Parathyroid adenoma (tissue), 2 donors: ENCODE measurements around the gene CCSER1.
"Not testable (repeated sequence)": the region's sequence is repeated elsewhere in the genome, so short reads cannot be mapped to it uniquely, and the experiment has no call there.

Source experiments
- H2AFZ ChIP-seq: fragments of 300-600 bp; sonication (generic); one replicate; pipeline ENCODE4 v1.7.0; 2017; ENCODE audit warnings: antibody characterized with exemption, mild to moderate bottlenecking
- H3K27ac ChIP-seq: fragments of 300-600 bp; sonication (generic); one replicate; pipeline ENCODE4 v1.7.0; 2017
- H3K27me3 ChIP-seq: fragments of 300-600 bp; sonication (generic); one replicate; pipeline ENCODE4 v1.7.0; 2017; ENCODE audit warnings: low read length; ENCODE audit not compliant: control insufficient read depth, insufficient read depth
- H3K36me3 ChIP-seq: fragments of 300-600 bp; sonication (generic); one replicate; pipeline ENCODE4 v1.7.0; 2017; ENCODE audit warnings: low read length; ENCODE audit not compliant: control insufficient read depth, insufficient read depth
- H3K4me1 ChIP-seq: fragments of 300-600 bp; sonication (generic); one replicate; pipeline ENCODE4 v1.7.0; 2017; ENCODE audit warnings: control low read depth
- H3K4me2 ChIP-seq: fragments of 300-600 bp; sonication (generic); one replicate; pipeline ENCODE4 v1.7.0; 2017; ENCODE audit warnings: low read length
- H3K4me3 ChIP-seq: fragments of 300-600 bp; sonication (generic); one replicate; pipeline ENCODE4 v1.7.0; 2017; ENCODE audit warnings: low read depth, low read length
- H3K79me2 ChIP-seq: fragments of 300-600 bp; sonication (generic); one replicate; pipeline ENCODE4 v1.7.0; 2017; ENCODE audit warnings: control low read depth
- H3K9ac ChIP-seq: fragments of 300-600 bp; sonication (generic); one replicate; pipeline ENCODE4 v1.7.0; 2017; ENCODE audit warnings: mild to moderate bottlenecking
- H3K9me3 ChIP-seq: fragments of 300-600 bp; sonication (generic); one replicate; pipeline ENCODE4 v1.7.0; 2017; ENCODE audit warnings: low read length; ENCODE audit not compliant: control insufficient read depth
- CTCF ChIP-seq: fragments of 300-600 bp; sonication (generic); IDR thresholded peaks from one replicate; pipeline ENCODE4 v1.7.0; 2017; ENCODE audit warnings: antibody characterized with exemption, mild to moderate bottlenecking
- donor health status: primary hyperparathyroidism.

The CCSER1 gene

DNA sequence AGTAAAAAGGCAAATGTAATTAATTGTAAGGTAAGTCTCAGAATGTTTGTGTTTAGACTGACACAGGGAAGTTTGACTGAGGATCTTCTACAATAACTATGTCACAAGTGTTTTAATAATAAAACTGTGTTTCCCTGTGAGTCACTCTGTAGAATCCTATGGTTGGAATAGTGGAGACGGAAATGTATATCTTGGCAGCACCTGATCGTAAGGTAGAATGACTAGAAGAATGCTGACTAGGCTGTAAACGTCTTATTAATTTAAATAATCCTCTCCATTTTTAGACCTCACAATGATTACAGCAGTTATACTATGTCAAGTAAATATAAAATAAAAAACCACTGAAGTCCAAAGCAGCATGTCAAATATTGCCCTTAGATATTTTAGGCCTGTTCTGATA is 266.0 kb downstream of the CCSER1 start:
- no peak for TF ChIP-seq CTCF
- no peak overlapping the region for H3K4me3 ChIP-seq
- no peaks in the 10 kb centered on the region for H3K9me3 ChIP-seq
- H2AFZ ChIP-seq = no peak overlapping the region
- H3K4me1 ChIP-seq = no peaks in the 10 kb centered on the region
- no peaks in the 10 kb centered on the region for H3K79me2 ChIP-seq
- no peaks in the 10 kb centered on the region for H3K36me3 ChIP-seq
- no peaks in the 10 kb centered on the region for H3K27me3 ChIP-seq
- no peak overlapping the region for H3K27ac ChIP-seq
- H3K4me2 ChIP-seq = no peak overlapping the region
- no peak overlapping the region for H3K9ac ChIP-seq

DNA sequence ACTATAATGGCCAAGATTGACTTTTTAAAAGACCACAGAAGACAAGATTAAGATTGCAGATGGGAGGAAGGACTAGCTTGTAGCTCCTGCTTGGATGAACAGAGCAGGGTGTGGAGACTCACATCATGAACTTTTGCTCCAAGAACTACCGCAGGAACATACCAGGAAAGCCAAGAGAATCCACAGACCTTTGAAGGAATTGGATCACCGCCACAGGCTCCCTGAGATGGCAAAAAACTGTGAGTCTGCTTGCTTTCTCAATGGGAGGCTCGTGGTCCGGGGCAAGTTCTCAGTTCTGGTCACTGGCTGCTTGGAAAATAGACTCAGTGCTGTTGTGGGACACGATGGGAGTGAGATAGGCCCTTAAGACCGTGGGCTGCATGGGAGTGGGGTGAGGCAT is 276.6 kb downstream of the CCSER1 start:
- no peak overlapping the region for H3K27ac ChIP-seq
- no peak overlapping the region for H3K4me3 ChIP-seq
- no peak for TF ChIP-seq CTCF
- no peaks in the 10 kb centered on the region for H3K79me2 ChIP-seq
- H3K27me3 ChIP-seq = no peaks in the 10 kb centered on the region
- no peaks in the 10 kb centered on the region for H3K9me3 ChIP-seq
- no peaks in the 10 kb centered on the region for H3K36me3 ChIP-seq
- no peak overlapping the region for H3K4me2 ChIP-seq
- no peak overlapping the region for H3K9ac ChIP-seq
- no peaks in the 10 kb centered on the region for H3K4me1 ChIP-seq
- H2AFZ ChIP-seq = no peak overlapping the region

DNA sequence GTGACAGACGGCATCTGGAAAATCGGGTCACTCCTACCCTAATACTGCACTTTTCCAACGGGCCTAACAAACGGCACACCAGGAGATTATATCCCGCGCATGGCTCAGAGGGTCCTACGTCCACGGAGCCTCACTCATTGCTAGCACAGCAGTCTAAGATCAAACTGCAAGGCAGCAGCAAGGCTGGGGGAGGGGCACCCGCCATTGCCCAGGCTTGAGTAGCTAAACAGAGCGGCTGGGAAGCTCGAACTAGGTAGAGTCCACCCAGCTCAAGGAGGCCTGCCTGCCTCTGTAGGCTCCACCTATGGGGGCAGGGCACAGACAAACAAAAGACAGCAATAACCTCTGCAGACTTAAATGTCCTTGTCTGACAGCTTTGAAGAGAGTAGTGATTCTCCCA is 280.7 kb downstream of the CCSER1 start:
- H3K4me1 ChIP-seq, H3K4me3 ChIP-seq, H3K9me3 ChIP-seq, H3K27me3 ChIP-seq, H3K4me2 ChIP-seq, H2AFZ ChIP-seq, H3K36me3 ChIP-seq, H3K9ac ChIP-seq, H3K27ac ChIP-seq, H3K79me2 ChIP-seq: not testable (repeated sequence)

GRCh38 chr4:90412786-90413185 is 285.6 kb downstream of the CCSER1 start:
- H3K9ac ChIP-seq, H3K9me3 ChIP-seq, H3K4me3 ChIP-seq, H3K27ac ChIP-seq, H3K4me1 ChIP-seq, H3K27me3 ChIP-seq, H3K4me2 ChIP-seq, H2AFZ ChIP-seq, H3K79me2 ChIP-seq, H3K36me3 ChIP-seq: not testable (repeated sequence)

- Histone ChIP-seq H3K27me3 (no peaks in the 10 kb centered on the region), H3K4me2 (no peak overlapping the region), H3K27ac (no peak overlapping the region), H3K9ac (no peak overlapping the region), H3K4me1 (no peaks in the 10 kb centered on the region), H3K36me3 (no peaks in the 10 kb centered on the region), H3K9me3 (no peaks in the 10 kb centered on the region), H3K4me3 (no peak overlapping the region), H2AFZ (no peak overlapping the region), H3K79me2 (no peaks in the 10 kb centered on the region)
- no peak for TF ChIP-seq CTCF
Measured at GRCh38 chr4:90415116-90415515, 287.9 kb downstream of the CCSER1 start.

DNA sequence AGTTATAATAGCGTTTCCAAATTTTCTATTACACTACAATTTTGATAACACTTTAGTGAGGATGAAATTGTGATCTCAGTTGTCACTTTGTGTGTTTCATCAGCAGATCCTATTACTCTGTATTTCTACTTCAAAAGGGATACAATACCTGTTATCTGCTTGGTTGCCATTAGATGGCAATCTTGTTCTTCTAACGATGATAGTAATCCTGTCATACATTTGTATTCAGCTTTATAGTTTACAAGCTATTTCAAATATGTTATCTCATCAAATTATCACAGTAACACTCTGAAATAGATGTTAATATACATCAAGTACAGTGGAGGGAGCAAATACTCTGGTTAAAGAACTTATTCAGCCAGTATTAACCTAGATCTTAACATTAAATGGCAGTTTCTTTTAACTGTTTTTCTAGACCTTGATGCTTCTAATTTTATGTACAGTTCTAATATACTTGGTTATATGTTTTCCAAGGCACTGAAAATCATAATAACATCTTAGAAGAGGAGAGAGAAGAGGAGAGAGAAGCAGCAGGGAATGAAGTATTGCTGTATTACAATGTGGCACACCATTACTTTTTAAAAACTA is 292.0 kb downstream of the CCSER1 start:
- Histone ChIP-seq H3K4me2 (no peak overlapping the region), H3K4me1 (no peaks in the 10 kb centered on the region), H3K27ac (no peak overlapping the region), H3K36me3 (no peaks in the 10 kb centered on the region), H3K9ac (no peak overlapping the region), H2AFZ (no peak overlapping the region), H3K27me3 (no peaks in the 10 kb centered on the region), H3K4me3 (no peak overlapping the region), H3K79me2 (no peaks in the 10 kb centered on the region), H3K9me3 (no peaks in the 10 kb centered on the region)
- TF ChIP-seq CTCF = no peak
